ENCODE data around the gene SSTR3. TPM values are rescaled to one million over a fixed set of nuclear protein-coding genes. Genes with fewer than 3 reads are reported as not detected.

Gene SSTR3
- total RNA-seq, 4 donors from 2014 or later = 0.16 to 0.41 TPM; not detected in 2

- 77% methylated on average over 9 of the region's 9 CpGs; no CpG with 5 or more reads in 1 of the 2 donors for WGBS, 2 donors (ENCODE audit: low coverage in 1 of 2)
- intact Hi-C loops (cut with DNase I; ENCODE audit: low total_unique reads) (loop anchor here (10.0 kb wide), 1 partner anchor 444 kb away; no protein-coding TSS in a partner anchor), in situ Hi-C loops (cut with MboI; ENCODE audit: low pct_ligation_motif_present in 1 of 4, low pct_unique_long_range_greater_than_20kb in 1 of 4, low sequenced_read_pairs in 3 of 4) (loop anchor here in 2 of 4 donors (10.0 to 25.0 kb wide), 2 partner anchors 134 to 422 kb away; partner anchors contain the start of gene IFT27 (in 1 of the 2))
- Histone ChIP-seq H3K9me3 (no peaks in the 10 kb centered on the region), H3K4me3 (no peak overlapping the region), H3K27ac (no peak overlapping the region), H3K4me1 (no peaks in the 10 kb centered on the region), H3K27me3 (peaks cover 23% of the 10 kb centered on the region), H3K36me3 (no peaks in the 10 kb centered on the region)
- no peak for TF ChIP-seq EP300 (IDR thresholded peaks at IDR 0.05; ENCODE audit: low read depth)
- no peak for TF ChIP-seq POLR2AphosphoS5 (IDR thresholded peaks at IDR 0.05)
- TF ChIP-seq POLR2A (IDR thresholded peaks at IDR 0.05) = no peak
- TF ChIP-seq CTCF (IDR thresholded peaks at IDR 0.05) = no peak
- DNase-seq = no peak
These were observed 3.0 kb downstream of the SSTR3 start for GRCh38 chr22:37209140-37209845.

GRCh38 chr22:37208401-37209139 is 3.7 kb downstream of the SSTR3 start:
- peaks cover 23% of the 10 kb centered on the region for H3K27me3 ChIP-seq
- no peaks in the 10 kb centered on the region for H3K36me3 ChIP-seq
- H3K4me1 ChIP-seq = no peaks in the 10 kb centered on the region
- H3K4me3 ChIP-seq = no peak overlapping the region
- no peak for TF ChIP-seq CTCF (IDR thresholded peaks at IDR 0.05)
- no peak for TF ChIP-seq EP300 (IDR thresholded peaks at IDR 0.05; ENCODE audit: low read depth)
- TF ChIP-seq POLR2AphosphoS5 (IDR thresholded peaks at IDR 0.05) = no peak
- no peak for TF ChIP-seq POLR2A (IDR thresholded peaks at IDR 0.05)
- intact Hi-C loops (cut with DNase I; ENCODE audit: low total_unique reads) = loop anchor here (10.0 kb wide), 1 partner anchor 444 kb away; no protein-coding TSS in a partner anchor
- H3K27ac ChIP-seq = no peak overlapping the region
- H3K9me3 ChIP-seq = no peaks in the 10 kb centered on the region
- no peak for DNase-seq
- 78 to 80% methylated on average over 1 to 7 of the region's 7 CpGs for WGBS, 2 donors (ENCODE audit: low coverage in 1 of 2)
- in situ Hi-C loops (cut with MboI; ENCODE audit: low pct_ligation_motif_present in 1 of 4, low pct_unique_long_range_greater_than_20kb in 1 of 4, low sequenced_read_pairs in 3 of 4) = loop anchor here in 2 of 4 donors (10.0 to 25.0 kb wide), 2 partner anchors 134 to 421 kb away; partner anchors contain the start of gene IFT27 (in 1 of the 2)

GRCh38 chr22:37207981-37208380 is 4.3 kb downstream of the SSTR3 start:
- no peak for DNase-seq

More at GRCh38 chr22:37207981-37208380, 4.3 kb downstream of the SSTR3 start:
- 84% methylated on average over 7 of the region's 7 CpGs; no CpG with 5 or more reads in 1 of the 2 donors for WGBS, 2 donors (ENCODE audit: low coverage in 1 of 2)
- Histone ChIP-seq H3K27ac (no peak overlapping the region), H3K9me3 (no peaks in the 10 kb centered on the region), H3K4me1 (no peaks in the 10 kb centered on the region), H3K4me3 (no peak overlapping the region), H3K27me3 (peaks cover 23% of the 10 kb centered on the region), H3K36me3 (no peaks in the 10 kb centered on the region)
- in situ Hi-C loops (cut with MboI; ENCODE audit: low pct_ligation_motif_present in 1 of 4, low pct_unique_long_range_greater_than_20kb in 1 of 4, low sequenced_read_pairs in 3 of 4) = loop anchor here in 2 of 4 donors (10.0 to 25.0 kb wide), 2 partner anchors 133 to 421 kb away; partner anchors contain the start of gene IFT27 (in 1 of the 2)
- no peak for TF ChIP-seq POLR2AphosphoS5 (IDR thresholded peaks at IDR 0.05)
- no peak for TF ChIP-seq CTCF (IDR thresholded peaks at IDR 0.05)
- no peak for TF ChIP-seq EP300 (IDR thresholded peaks at IDR 0.05; ENCODE audit: low read depth)
- TF ChIP-seq POLR2A (IDR thresholded peaks at IDR 0.05) = no peak
- intact Hi-C loops (cut with DNase I; ENCODE audit: low total_unique reads) = loop anchor here (10.0 kb wide), 1 partner anchor 443 kb away; no protein-coding TSS in a partner anchor

Measured in transverse colon (tissue), 4 donors.